ENCODE results near the gene PPP1R17. TPM values are rescaled to one million over a fixed set of nuclear protein-coding genes. Genes with fewer than 3 reads are reported as not detected.

The PPP1R17 gene
- not detected for total RNA-seq

DNA sequence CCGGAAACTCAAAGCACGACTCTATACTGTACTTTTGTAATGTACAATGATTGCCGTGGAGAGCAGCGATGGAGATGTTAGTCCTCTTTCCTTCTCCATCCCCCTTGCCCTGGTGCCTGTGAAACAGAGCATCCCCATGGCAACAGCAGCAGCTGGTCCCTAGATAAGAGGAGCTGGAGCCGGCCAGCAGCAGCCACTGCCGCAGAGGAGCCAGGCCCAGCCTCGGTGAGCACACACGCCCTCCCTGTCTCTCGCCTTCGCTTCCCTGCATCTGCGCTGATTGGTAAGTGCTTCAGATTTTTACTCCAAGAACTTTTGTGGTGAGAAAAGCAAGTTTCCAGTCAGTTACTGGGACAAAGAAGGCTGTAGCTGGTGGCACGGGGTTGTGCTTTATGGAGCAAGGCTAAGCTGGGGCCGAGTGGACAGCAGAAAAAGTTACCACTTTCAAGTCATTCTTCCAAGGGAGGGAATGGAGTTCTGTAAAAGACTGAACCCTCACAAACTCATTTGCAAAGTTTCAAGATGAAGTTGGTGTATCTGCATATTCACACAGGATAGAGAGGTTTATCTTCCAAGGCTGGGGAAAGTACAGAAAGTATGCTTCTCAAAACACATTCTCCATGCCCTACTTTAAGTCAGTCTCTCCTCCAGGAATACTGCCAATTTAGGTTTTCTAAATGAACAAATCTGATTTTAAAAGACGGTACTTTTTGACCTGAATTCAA is at the start of gene PPP1R17:
Gene PPP1R17, plus strand, starts transcription at position 192 of the 725 bp plus-strand sequence. CDS start 5,227 bp downstream, outside the sequence.
- no peak within 1 kb of the TSS for H3K27ac ChIP-seq
- no peak for ATAC-seq
- H3K4me1 ChIP-seq: no peaks in the 10 kb centered on the region
- TF ChIP-seq EP300 (IDR thresholded peaks at IDR 0.05) (no peak), POLR2A (IDR thresholded peaks at IDR 0.05) (no peak), POLR2AphosphoS5 (IDR thresholded peaks at IDR 0.05) (no peak)
- TF ChIP-seq, protein P1, sequence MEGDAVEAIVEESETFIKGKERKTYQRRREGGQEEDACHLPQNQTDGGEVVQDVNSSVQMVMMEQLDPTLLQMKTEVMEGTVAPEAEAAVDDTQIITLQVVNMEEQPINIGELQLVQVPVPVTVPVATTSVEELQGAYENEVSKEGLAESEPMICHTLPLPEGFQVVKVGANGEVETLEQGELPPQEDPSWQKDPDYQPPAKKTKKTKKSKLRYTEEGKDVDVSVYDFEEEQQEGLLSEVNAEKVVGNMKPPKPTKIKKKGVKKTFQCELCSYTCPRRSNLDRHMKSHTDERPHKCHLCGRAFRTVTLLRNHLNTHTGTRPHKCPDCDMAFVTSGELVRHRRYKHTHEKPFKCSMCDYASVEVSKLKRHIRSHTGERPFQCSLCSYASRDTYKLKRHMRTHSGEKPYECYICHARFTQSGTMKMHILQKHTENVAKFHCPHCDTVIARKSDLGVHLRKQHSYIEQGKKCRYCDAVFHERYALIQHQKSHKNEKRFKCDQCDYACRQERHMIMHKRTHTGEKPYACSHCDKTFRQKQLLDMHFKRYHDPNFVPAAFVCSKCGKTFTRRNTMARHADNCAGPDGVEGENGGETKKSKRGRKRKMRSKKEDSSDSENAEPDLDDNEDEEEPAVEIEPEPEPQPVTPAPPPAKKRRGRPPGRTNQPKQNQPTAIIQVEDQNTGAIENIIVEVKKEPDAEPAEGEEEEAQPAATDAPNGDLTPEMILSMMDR (IDR thresholded peaks at IDR 0.05): no peak
- H3K27me3 ChIP-seq: no peaks in the 10 kb centered on the region
- H3K9me3 ChIP-seq: no peaks in the 10 kb centered on the region
- H3K4me3 ChIP-seq: no peak within 1 kb of the TSS
- WGBS, 2 donors (ENCODE audit: low coverage in 1 of 2): 41 to 62% methylated on average over 7 to 9 of the region's 14 CpGs
- no peaks in the 10 kb centered on the region for H3K36me3 ChIP-seq

DNA sequence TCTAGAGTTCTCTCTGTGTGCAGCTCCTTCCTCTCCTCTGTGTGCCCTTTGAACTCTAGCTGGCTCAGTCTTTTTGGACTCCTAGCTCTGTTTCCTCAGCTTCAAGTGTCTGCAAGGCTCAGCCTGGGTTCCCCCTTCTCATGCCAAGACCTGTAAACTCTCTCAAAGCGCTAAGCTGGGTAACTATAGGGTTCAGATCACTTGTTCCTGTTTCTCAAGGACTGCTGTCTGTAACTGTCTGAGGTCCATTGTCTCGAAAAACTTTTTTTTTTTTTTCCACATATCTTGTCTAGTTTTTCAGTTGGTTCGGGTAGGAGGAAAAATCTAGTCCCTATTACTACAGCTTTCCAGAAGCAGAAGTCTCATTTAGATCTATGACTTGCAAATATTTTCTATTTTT is 46.6 kb upstream of the PPP1R17 start:
- no peaks in the 10 kb centered on the region for H3K27me3 ChIP-seq
- no peak overlapping the region for H3K4me3 ChIP-seq
- ATAC-seq: no peak
- H3K27ac ChIP-seq: no peak overlapping the region
- H3K36me3 ChIP-seq: no peaks in the 10 kb centered on the region
- H3K9me3 ChIP-seq: no peaks in the 10 kb centered on the region
- no peaks in the 10 kb centered on the region for H3K4me1 ChIP-seq
- 69% methylated on average over 3 of the region's 3 CpGs; no CpG with 5 or more reads in 1 of the 2 donors for WGBS, 2 donors (ENCODE audit: low coverage in 1 of 2)
- TF ChIP-seq EP300 (IDR thresholded peaks at IDR 0.05) (no peak), POLR2AphosphoS5 (IDR thresholded peaks at IDR 0.05) (no peak), POLR2A (IDR thresholded peaks at IDR 0.05) (no peak)
- TF ChIP-seq, protein P1 (IDR thresholded peaks at IDR 0.05): no peak

DNA sequence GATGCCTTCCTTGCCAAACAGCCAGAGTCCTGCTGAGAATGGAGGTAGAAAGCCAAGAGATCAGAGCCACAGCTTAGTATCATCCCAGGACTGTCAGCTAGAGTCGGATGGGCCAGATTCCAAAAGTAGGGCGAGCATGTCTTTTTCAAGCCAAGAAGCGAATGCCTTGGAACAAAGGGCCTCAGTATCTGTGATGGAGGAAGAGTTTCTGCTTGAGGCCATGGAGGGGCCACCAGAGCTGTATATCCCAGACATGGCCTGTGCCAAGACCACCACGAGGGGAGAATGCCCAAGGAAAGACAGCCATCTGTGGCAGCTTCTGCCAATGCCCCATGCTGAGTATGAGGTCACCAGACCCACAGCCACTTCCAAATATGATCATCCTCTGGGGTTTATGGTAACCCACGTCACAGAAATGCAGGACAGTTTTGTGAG is 44.3 kb upstream of the PPP1R17 start:
- H3K9me3 ChIP-seq: no peaks in the 10 kb centered on the region
- TF ChIP-seq, protein P1 (IDR thresholded peaks at IDR 0.05): no peak
- TF ChIP-seq EP300 (IDR thresholded peaks at IDR 0.05): no peak
- TF ChIP-seq POLR2A (IDR thresholded peaks at IDR 0.05): no peak
- TF ChIP-seq POLR2AphosphoS5 (IDR thresholded peaks at IDR 0.05): no peak
- no peak overlapping the region for H3K4me3 ChIP-seq
- H3K27me3 ChIP-seq: no peaks in the 10 kb centered on the region
- whole genome bisulfite sequencing, 2 donors (ENCODE audit: low coverage in 1 of 2): 60% methylated on average over 1 of the region's 5 CpGs; no CpG with 5 or more reads in 1 of the 2 donors
- no peaks in the 10 kb centered on the region for H3K4me1 ChIP-seq
- no peak overlapping the region for H3K27ac ChIP-seq
- no peaks in the 10 kb centered on the region for H3K36me3 ChIP-seq
- ATAC-seq: no peak

DNA sequence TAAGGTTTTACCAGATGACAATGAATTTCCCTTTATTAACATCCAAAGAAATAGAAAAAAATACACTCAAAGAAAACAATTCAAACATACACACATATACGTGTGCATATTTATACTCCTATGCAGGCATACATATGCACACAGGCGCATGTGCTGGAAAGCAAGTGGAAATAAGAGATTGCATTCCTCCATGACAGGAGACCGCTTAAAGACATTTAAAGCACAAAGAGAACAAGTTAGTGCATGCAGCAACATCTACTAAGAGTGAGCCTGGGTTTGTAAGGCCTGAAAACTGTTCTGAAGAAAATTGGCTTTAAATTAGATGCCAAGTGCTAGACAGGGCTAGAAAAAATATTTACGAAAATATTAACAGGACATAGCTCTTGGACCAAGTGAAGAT is 40.1 kb upstream of the PPP1R17 start:
- Histone ChIP-seq H3K9me3 (no peaks in the 10 kb centered on the region), H3K27ac (no peak overlapping the region), H3K36me3 (no peaks in the 10 kb centered on the region), H3K4me3 (no peak overlapping the region), H3K27me3 (no peaks in the 10 kb centered on the region), H3K4me1 (no peaks in the 10 kb centered on the region)
- no peak for ATAC-seq
- no peak for TF ChIP-seq POLR2A (IDR thresholded peaks at IDR 0.05)
- TF ChIP-seq, protein P1 (IDR thresholded peaks at IDR 0.05): no peak
- no peak for TF ChIP-seq EP300 (IDR thresholded peaks at IDR 0.05)
- no peak for TF ChIP-seq POLR2AphosphoS5 (IDR thresholded peaks at IDR 0.05)
- 89 to 91% methylated on average over 4 of the region's 4 CpGs for WGBS, 2 donors (ENCODE audit: low coverage in 1 of 2)

DNA sequence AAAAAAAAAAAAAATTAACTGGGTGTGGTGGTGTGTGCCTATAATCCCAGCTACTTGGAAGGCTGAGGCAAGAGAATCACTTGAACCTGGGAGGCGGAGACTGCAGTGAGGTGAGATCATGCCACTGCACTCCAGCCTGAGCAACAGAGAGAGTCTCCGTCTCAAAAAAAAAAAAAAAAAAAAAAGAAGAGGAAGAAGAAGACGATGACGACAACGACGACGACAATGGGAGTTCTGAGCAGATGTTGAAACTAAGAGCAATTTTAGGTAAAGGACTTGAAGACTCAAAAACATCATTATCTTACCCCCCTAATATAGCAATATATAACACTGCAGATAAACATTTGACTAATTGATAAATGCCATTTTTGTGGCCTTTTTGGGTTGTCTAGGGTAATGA is 39.5 kb upstream of the PPP1R17 start:
- Histone ChIP-seq H3K36me3 (no peaks in the 10 kb centered on the region), H3K27me3 (no peaks in the 10 kb centered on the region), H3K9me3 (no peaks in the 10 kb centered on the region), H3K4me1 (no peaks in the 10 kb centered on the region), H3K4me3 (no peak overlapping the region), H3K27ac (no peak overlapping the region)
- no peak for ATAC-seq
- TF ChIP-seq EP300 (IDR thresholded peaks at IDR 0.05) (no peak), POLR2A (IDR thresholded peaks at IDR 0.05) (no peak), POLR2AphosphoS5 (IDR thresholded peaks at IDR 0.05) (no peak)
- TF ChIP-seq, protein P1 (IDR thresholded peaks at IDR 0.05): no peak
- WGBS, 2 donors (ENCODE audit: low coverage in 1 of 2): 78 to 80% methylated on average over 5 to 7 of the region's 7 CpGs

All from gastroesophageal sphincter (tissue), 4 donors.